Measurements from ENCODE around the gene RARG. TPM values are rescaled to one million over a fixed set of nuclear protein-coding genes. Genes with fewer than 3 reads are reported as not detected.

The RARG gene
- total RNA-seq, 1 experiment from 2014 or later = 77.2 TPM

DNA sequence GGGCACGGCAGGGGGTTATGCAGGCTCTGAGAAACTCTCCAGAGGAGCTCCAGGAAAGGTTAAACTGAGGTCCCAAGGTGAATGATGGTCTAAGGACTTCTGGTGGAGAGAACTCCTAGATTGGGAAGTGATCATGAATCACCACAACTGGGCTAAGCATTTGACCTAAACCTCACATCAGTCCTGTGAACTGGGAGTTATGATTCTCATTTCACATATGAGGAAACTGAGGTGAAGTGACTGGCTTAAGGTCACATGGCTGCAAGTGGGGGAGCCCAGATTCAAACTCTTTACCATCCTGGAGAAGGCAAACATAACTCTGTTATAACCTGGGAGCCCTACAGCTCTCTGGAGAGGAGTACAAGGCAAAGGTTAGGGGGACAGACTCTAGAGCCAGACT lies 4.2 kb downstream of the RARG start (continued):
- TF ChIP-seq, protein P1, sequence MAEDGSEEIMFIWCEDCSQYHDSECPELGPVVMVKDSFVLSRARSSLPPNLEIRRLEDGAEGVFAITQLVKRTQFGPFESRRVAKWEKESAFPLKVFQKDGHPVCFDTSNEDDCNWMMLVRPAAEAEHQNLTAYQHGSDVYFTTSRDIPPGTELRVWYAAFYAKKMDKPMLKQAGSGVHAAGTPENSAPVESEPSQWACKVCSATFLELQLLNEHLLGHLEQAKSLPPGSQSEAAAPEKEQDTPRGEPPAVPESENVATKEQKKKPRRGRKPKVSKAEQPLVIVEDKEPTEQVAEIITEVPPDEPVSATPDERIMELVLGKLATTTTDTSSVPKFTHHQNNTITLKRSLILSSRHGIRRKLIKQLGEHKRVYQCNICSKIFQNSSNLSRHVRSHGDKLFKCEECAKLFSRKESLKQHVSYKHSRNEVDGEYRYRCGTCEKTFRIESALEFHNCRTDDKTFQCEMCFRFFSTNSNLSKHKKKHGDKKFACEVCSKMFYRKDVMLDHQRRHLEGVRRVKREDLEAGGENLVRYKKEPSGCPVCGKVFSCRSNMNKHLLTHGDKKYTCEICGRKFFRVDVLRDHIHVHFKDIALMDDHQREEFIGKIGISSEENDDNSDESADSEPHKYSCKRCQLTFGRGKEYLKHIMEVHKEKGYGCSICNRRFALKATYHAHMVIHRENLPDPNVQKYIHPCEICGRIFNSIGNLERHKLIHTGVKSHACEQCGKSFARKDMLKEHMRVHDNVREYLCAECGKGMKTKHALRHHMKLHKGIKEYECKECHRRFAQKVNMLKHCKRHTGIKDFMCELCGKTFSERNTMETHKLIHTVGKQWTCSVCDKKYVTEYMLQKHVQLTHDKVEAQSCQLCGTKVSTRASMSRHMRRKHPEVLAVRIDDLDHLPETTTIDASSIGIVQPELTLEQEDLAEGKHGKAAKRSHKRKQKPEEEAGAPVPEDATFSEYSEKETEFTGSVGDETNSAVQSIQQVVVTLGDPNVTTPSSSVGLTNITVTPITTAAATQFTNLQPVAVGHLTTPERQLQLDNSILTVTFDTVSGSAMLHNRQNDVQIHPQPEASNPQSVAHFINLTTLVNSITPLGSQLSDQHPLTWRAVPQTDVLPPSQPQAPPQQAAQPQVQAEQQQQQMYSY (CRISPR knock-in tag; IDR thresholded peaks at IDR 0.05) = no peak

DNA sequence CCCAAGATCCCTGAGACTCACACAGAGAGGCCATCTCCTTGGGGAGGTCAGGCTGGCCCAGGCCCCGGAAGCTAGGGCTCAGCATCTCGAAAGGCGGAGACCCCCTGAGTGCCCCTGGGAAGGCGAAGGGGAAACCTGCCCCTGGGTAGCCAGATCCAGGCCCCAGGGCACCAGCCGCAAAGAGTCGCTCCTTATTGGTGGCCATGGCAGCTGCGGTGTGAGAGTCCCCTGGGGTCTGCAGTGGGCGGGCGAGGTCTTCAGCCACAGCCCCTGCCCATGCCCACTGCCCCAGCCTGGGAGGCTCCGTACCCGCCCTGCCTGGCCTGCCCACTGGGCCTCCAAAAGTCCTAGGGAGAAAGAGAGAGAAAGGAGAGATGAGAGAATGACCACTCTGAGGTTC lies 4.7 kb downstream of the RARG start:
- Mint-ChIP-seq H3K4me1 (peaks cover 72% of the 10 kb centered on the region), H3K27me3 (ENCODE audit: low read depth) (no peaks in the 10 kb centered on the region), H3K27ac (no peak overlapping the region), H3K36me3 (peaks cover 5% of the 10 kb centered on the region), H3K9me3 (no peaks in the 10 kb centered on the region), H3K4me3 (no peak overlapping the region)
- DNase-seq (ENCODE audit: low spot score) = no peak
- no peak for ATAC-seq
- ChIA-PET CTCF (interaction anchor here (10.2 kb wide), 1 partner anchor 13 kb away, joined by 82 read pairs; no protein-coding TSS in a partner anchor), POLR2A (no interaction called here)
- TF ChIP-seq SOX15 (CRISPR knock-in tag; IDR thresholded peaks at IDR 0.05) (no peak), ZNF396 (CRISPR knock-in tag; IDR thresholded peaks at IDR 0.05; ENCODE audit: borderline replicate concordance) (no peak), TP53 (CRISPR knock-in tag; IDR thresholded peaks at IDR 0.05) (no peak), JAZF1 (CRISPR knock-in tag; IDR thresholded peaks at IDR 0.05) (no peak)
- TF ChIP-seq, protein P2, sequence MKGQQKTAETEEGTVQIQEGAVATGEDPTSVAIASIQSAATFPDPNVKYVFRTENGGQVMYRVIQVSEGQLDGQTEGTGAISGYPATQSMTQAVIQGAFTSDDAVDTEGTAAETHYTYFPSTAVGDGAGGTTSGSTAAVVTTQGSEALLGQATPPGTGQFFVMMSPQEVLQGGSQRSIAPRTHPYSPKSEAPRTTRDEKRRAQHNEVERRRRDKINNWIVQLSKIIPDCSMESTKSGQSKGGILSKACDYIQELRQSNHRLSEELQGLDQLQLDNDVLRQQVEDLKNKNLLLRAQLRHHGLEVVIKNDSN (CRISPR knock-in tag; IDR thresholded peaks at IDR 0.05) = no peak

DNA sequence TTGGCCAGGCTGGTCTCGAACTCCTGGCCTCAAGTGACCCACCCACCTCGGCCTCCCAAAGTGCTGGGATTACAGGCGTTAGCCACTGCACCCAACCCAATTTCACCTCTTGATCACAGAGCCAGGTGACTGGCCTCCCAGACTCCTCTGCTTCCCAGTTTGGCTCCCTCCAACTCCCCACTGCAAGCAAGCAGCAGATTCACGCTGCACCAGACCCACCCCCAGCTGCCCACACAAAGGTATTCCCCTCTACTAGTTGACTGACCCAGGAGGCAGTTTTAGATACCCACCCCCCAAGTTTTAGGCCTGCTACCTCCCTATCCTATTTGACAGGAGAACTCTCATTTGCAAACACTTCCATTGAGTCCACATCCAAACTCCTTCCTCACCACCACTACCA lies 5.2 kb downstream of the RARG start:
- peaks cover 5% of the 10 kb centered on the region for H3K36me3 Mint-ChIP-seq
- no peak overlapping the region for H3K4me3 Mint-ChIP-seq

More for the DNA sequence above, 5.2 kb downstream of the RARG start:
- Mint-ChIP-seq H3K4me1 (peaks cover 77% of the 10 kb centered on the region), H3K9me3 (no peaks in the 10 kb centered on the region), H3K27ac (no peak overlapping the region), H3K27me3 (ENCODE audit: low read depth) (no peaks in the 10 kb centered on the region)
- TF ChIP-seq MXD4 (CRISPR knock-in tag; IDR thresholded peaks at IDR 0.05; ENCODE audit: borderline replicate concordance) (no peak), ZNF423 (CRISPR knock-in tag; IDR thresholded peaks at IDR 0.05) (no peak), NR1H2 (CRISPR knock-in tag; IDR thresholded peaks at IDR 0.05) (no peak), ESRRA (CRISPR knock-in tag; IDR thresholded peaks at IDR 0.05; ENCODE audit: borderline replicate concordance) (no peak), NR2C2 (CRISPR knock-in tag; IDR thresholded peaks at IDR 0.05) (no peak), RORB (CRISPR knock-in tag; IDR thresholded peaks at IDR 0.05) (no peak), ZBTB21 (CRISPR knock-in tag; IDR thresholded peaks at IDR 0.05; ENCODE audit: borderline replicate concordance) (no peak), GRHL2 (CRISPR knock-in tag; IDR thresholded peaks at IDR 0.05; ENCODE audit: insufficient replicate concordance, severe bottlenecking) (no peak), RELA (CRISPR knock-in tag; IDR thresholded peaks at IDR 0.05; ENCODE audit: borderline replicate concordance) (no peak), FOXK1 (CRISPR knock-in tag; IDR thresholded peaks at IDR 0.05) (no peak), EMX1 (CRISPR knock-in tag; IDR thresholded peaks at IDR 0.05) (no peak), JAZF1 (CRISPR knock-in tag; IDR thresholded peaks at IDR 0.05) (no peak), ETV6 (CRISPR knock-in tag; IDR thresholded peaks at IDR 0.05) (no peak), IRF2 (CRISPR knock-in tag; IDR thresholded peaks at IDR 0.05; ENCODE audit: borderline replicate concordance, low read depth) (no peak), NR3C1 (CRISPR knock-in tag; conservative IDR thresholded peaks at IDR 0.05; ENCODE audit: low read depth) (no peak), ELF4 (CRISPR knock-in tag; IDR thresholded peaks at IDR 0.05; ENCODE audit: low read depth) (no peak), TEAD4 (CRISPR knock-in tag; IDR thresholded peaks at IDR 0.05) (no peak)
- TF ChIP-seq, protein P3, sequence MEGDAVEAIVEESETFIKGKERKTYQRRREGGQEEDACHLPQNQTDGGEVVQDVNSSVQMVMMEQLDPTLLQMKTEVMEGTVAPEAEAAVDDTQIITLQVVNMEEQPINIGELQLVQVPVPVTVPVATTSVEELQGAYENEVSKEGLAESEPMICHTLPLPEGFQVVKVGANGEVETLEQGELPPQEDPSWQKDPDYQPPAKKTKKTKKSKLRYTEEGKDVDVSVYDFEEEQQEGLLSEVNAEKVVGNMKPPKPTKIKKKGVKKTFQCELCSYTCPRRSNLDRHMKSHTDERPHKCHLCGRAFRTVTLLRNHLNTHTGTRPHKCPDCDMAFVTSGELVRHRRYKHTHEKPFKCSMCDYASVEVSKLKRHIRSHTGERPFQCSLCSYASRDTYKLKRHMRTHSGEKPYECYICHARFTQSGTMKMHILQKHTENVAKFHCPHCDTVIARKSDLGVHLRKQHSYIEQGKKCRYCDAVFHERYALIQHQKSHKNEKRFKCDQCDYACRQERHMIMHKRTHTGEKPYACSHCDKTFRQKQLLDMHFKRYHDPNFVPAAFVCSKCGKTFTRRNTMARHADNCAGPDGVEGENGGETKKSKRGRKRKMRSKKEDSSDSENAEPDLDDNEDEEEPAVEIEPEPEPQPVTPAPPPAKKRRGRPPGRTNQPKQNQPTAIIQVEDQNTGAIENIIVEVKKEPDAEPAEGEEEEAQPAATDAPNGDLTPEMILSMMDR (IDR thresholded peaks at IDR 0.05) = no peak
- TF ChIP-seq, protein P4, sequence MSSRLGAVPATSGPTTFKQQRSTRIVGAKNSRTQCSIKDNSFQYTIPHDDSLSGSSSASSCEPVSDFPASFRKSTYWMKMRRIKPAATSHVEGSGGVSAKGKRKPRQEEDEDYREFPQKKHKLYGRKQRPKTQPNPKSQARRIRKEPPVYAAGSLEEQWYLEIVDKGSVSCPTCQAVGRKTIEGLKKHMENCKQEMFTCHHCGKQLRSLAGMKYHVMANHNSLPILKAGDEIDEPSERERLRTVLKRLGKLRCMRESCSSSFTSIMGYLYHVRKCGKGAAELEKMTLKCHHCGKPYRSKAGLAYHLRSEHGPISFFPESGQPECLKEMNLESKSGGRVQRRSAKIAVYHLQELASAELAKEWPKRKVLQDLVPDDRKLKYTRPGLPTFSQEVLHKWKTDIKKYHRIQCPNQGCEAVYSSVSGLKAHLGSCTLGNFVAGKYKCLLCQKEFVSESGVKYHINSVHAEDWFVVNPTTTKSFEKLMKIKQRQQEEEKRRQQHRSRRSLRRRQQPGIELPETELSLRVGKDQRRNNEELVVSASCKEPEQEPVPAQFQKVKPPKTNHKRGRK (CRISPR knock-in tag; IDR thresholded peaks at IDR 0.05; ENCODE audit: borderline replicate concordance) = no peak
- CTCF ChIA-PET = interaction anchor here (0.6 to 4.8 kb wide), 3 partner anchors 13 to 41 kb away, joined by 3 to 58 read pairs (median 3); no protein-coding TSS in a partner anchor
- POLR2A ChIA-PET = no interaction called here
- ATAC-seq = no peak
- DNase-seq (ENCODE audit: low spot score) = no peak
